HepG2 (cell line): ENCODE measurements around the gene CDH23.

Experiments used
- GATAD2A ChIP-seq: IDR thresholded peaks from 2 replicates; pipeline ENCODE4 v1.6.1; 2016
- TF ChIP-seq, protein P1 (sequence below): sonication (generic); formaldehyde crosslinking; IDR thresholded peaks from 2 replicates; pipeline ENCODE4 v1.4.0; 2020; ENCODE audit warnings: missing genetic modification reagents

DNA sequence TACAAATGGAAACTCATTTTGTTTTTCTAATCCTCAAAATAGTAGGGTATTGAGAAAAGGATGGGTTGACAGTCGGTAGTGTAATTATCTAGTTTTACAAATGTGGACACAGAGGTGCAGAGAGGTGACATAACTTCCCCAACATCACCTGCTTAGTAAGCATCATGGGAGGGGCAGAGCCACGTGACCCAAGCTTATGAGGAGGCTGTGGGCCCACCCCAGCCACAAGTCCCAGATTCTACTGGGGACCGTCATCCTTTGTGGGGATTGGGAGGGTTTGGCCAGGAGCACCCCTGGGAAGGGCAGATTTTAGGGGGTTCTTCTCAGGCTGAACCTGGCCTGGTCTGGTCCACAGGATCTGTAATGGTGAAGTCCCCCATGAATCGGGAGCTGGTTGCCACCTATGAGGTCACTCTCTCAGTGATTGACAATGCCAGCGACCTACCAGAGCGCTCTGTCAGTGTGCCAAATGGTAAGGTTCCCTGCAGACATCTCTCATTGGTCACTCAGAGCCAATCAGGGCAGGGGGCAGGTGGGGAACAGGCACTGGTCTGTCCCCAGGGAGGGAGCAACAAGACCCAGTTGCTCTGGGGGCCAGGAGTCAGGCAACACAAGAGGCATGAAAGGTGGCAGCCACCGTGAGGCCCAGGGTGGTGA lies 400.2 kb downstream of the CDH23 start:
- TF ChIP-seq GATAD2A (CRISPR knock-in tag) = no peak
- TF ChIP-seq, protein P1, sequence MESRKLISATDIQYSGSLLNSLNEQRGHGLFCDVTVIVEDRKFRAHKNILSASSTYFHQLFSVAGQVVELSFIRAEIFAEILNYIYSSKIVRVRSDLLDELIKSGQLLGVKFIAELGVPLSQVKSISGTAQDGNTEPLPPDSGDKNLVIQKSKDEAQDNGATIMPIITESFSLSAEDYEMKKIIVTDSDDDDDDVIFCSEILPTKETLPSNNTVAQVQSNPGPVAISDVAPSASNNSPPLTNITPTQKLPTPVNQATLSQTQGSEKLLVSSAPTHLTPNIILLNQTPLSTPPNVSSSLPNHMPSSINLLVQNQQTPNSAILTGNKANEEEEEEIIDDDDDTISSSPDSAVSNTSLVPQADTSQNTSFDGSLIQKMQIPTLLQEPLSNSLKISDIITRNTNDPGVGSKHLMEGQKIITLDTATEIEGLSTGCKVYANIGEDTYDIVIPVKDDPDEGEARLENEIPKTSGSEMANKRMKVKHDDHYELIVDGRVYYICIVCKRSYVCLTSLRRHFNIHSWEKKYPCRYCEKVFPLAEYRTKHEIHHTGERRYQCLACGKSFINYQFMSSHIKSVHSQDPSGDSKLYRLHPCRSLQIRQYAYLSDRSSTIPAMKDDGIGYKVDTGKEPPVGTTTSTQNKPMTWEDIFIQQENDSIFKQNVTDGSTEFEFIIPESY (CRISPR knock-in tag) = no peak
